Body of pancreas (tissue), 4 donors: ENCODE data around the gene TMEM184B. TPM values are rescaled to one million over a fixed set of nuclear protein-coding genes. Genes with fewer than 3 reads are reported as not detected.

Experiments used
- ATAC-seq: fragments of 150-250 bp; one replicate; pipeline ENCODE4 v1.9.1; 2016
- DNase-seq, 4 donors: peaks; one replicate each; pipeline ENCODE4 v3.0.0-alpha.2; 2019
- H3K27ac ChIP-seq, 4 donors: fragments of 200-600 bp; sonication (generic); 1 replicate in 3 of 4; 2 replicates in 1 of 4; pipeline versions ENCODE4 v1.5.1 to v1.6.1; 2016 to 2019; ENCODE audit warnings: mild to moderate bottlenecking in 1 of 4, mixed read lengths in 1 of 4, moderate library complexity in 1 of 4
- H3K27me3 ChIP-seq, 2 donors: fragments of 200-600 bp; sonication (generic); one replicate each; pipeline ENCODE4 v1.6.0; 2016; ENCODE audit warnings: mild to moderate bottlenecking in 1 of 2
- H3K36me3 ChIP-seq, 2 donors: fragments of 200-600 bp; sonication (generic); replicated peaks in 1 of 2; 2 replicates each; pipeline ENCODE4 v1.5.1; 2016; ENCODE audit warnings: low read depth in 2 of 2; ENCODE audit not compliant: insufficient read depth in 1 of 2
- H3K4me1 ChIP-seq: fragments of 200-600 bp; sonication (generic); one replicate; pipeline ENCODE4 v1.6.0; 2016
- H3K4me3 ChIP-seq, 2 donors: fragments of 200-600 bp; sonication (generic); 1 replicate in 1 of 2; 2 replicates in 1 of 2; pipeline ENCODE4 v1.5.1; 2016 to 2019
- H3K9me3 ChIP-seq, 3 donors: fragments of 200-600 bp; sonication (generic); 1 replicate in 2 of 3; 2 replicates in 1 of 3; pipeline ENCODE4 v1.5.1; 2016
- POLR2A ChIP-seq, 3 donors: fragments of 450-650 bp; IDR thresholded peaks; one replicate each; pipeline ENCODE4 v1.6.1; 2016; ENCODE audit warnings: antibody characterized with exemption in 3 of 3, mild to moderate bottlenecking in 2 of 3
- WGBS, 2 donors: methylation state at CpG; one replicate each; pipeline ENCODE4 v1.1.5; 2017; 5-methylcytosine and 5-hydroxymethylcytosine counted together
- intact Hi-C: fragments of 100-400 bp; cut with DNase I; formaldehyde crosslinking; loops from one replicate; pipeline ENCODE4 v1.15.1; 2023
- total RNA-seq, 2 donors: library from RNA; depleted of rRNA; stranded (reverse); fragments of >200 nt; gene quantifications; one replicate each; pipeline ENCODE4 v1.1.0, GENCODE V29; 2016
- TF ChIP-seq, protein P1 (sequence below), 7 experiments: fragments of 450-650 bp in 4 of 7; fragments of 200-600 bp in 3 of 7; sonication (generic) in 3 of 7; IDR thresholded peaks; one replicate each; pipeline ENCODE4 v1.5.1; 2016 to 2019; ENCODE audit warnings: antibody characterized with exemption in 7 of 7

The TMEM184B gene
- total RNA-seq, 2 donors from 2014 or later, result 28.7 to 31.4 TPM

DNA sequence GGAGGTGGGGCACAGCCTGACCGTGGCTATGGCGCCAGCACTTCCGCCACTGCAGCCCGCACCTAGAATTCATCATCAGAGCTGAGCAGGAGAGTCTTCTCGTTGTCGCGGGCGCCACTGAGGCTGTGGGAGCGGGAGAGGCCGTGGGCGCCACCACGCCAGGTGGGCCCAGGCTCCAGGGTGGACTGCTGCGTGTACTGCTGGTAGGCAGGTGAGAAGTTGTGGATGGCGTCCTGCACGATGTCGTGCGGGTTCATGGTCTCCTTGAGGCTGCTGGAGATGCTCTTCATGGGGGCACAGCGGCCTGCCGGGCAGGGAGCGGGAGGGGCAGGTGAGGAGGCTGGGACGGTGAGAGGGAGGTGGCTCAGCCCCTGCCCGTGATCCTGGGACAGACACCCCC lies 51.4 kb downstream of the TMEM184B start:
- 91 to 98% methylated on average over 9 to 20 of the region's 22 CpGs for WGBS, 2 donors
- ATAC-seq (no peak), DNase-seq (no peak)
- no peak for TF ChIP-seq POLR2A (IDR thresholded peaks at IDR 0.05)
- TF ChIP-seq, protein P1, sequence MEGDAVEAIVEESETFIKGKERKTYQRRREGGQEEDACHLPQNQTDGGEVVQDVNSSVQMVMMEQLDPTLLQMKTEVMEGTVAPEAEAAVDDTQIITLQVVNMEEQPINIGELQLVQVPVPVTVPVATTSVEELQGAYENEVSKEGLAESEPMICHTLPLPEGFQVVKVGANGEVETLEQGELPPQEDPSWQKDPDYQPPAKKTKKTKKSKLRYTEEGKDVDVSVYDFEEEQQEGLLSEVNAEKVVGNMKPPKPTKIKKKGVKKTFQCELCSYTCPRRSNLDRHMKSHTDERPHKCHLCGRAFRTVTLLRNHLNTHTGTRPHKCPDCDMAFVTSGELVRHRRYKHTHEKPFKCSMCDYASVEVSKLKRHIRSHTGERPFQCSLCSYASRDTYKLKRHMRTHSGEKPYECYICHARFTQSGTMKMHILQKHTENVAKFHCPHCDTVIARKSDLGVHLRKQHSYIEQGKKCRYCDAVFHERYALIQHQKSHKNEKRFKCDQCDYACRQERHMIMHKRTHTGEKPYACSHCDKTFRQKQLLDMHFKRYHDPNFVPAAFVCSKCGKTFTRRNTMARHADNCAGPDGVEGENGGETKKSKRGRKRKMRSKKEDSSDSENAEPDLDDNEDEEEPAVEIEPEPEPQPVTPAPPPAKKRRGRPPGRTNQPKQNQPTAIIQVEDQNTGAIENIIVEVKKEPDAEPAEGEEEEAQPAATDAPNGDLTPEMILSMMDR (IDR thresholded peaks at IDR 0.05), result no peak
- Histone ChIP-seq H3K9me3 (no peaks in the 10 kb centered on the region), H3K27ac (peak overlapping the region in 1 of 4 donors; percentile 24), H3K4me3 (no peak overlapping the region), H3K27me3 (no peaks in the 10 kb centered on the region), H3K4me1 (peaks cover 16% of the 10 kb centered on the region), H3K36me3 (peaks cover 3 to 7% of the 10 kb centered on the region in 2 donors)
- intact Hi-C loops, result no loop called here

DNA sequence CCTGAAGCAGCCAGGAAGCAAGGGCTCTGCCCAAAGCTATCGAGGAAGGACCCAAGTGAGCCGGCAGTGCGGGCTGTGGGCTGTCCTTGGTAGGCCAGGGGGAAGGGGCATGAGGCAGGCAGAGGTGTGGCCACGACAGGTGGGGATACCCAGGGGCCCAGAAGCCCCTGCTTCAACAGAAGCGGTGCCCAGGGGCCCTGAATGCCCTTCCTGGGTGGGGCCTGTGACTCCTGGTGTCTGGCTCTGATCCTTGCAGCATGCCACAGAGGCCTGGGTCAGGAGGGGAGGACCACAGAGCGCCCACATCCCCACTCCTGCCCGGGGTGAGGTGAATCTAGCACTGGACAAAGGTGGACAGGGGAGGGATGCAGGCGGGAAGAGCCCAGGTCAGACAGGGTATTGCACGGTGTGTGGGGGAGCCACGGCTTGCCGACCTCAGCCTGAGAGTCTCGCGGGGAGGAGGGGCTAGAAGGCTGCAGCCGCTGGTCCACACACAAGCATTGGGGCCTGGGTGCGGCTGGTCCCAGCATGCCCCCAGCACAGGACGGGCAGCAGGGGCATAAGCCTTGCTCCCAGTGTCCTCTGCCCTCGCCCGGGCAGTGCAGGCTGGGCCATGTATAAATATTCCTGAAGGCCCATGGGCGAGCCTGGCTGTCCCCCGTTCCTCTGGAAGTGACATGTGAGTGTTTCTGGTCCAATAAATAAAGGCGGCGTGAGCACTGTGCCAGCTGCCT lies 52.0 kb downstream of the TMEM184B start:
- 87 to 91% methylated on average over 15 to 19 of the region's 22 CpGs for whole genome bisulfite sequencing, 2 donors
- Histone ChIP-seq H3K36me3 (peaks cover 3 to 7% of the 10 kb centered on the region in 2 donors), H3K27ac (peak overlapping the region in 2 of 4 donors; percentile 84 to 88), H3K9me3 (no peaks in the 10 kb centered on the region), H3K4me1 (peaks cover 16% of the 10 kb centered on the region), H3K4me3 (no peak overlapping the region), H3K27me3 (no peaks in the 10 kb centered on the region)
- DNase-seq (no peak), ATAC-seq (no peak)
- intact Hi-C loops, result no loop called here
- TF ChIP-seq, protein P1 (IDR thresholded peaks at IDR 0.05), result no peak
- TF ChIP-seq POLR2A (IDR thresholded peaks at IDR 0.05), result no peak

DNA sequence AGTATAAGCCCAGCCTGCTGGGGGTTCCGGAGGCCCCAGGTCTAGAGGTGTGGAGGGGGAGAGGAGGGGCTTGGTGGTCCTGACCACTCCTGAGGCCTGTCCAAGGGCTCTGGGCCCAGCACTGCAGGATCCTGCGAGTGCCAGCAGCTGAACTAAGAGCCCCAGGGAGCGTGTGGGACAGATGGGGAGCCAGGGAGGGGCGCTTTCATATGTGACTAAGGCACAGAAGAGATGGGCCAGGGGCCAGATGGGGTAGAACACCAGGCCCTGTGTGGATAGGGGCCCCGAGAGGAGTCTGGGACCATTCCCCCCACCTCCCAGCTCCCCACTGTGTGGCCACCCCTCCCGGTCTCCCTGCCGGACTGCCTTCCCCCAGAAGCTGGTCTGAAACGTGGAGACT lies 52.6 kb downstream of the TMEM184B start:
- 88 to 89% methylated on average over 7 to 8 of the region's 8 CpGs for WGBS, 2 donors
- no peak for ATAC-seq
- no peaks in the 10 kb centered on the region for H3K27me3 ChIP-seq
- no peaks in the 10 kb centered on the region for H3K9me3 ChIP-seq
- H3K4me3 ChIP-seq, result no peak overlapping the region
- DNase-seq, result no peak
- H3K4me1 ChIP-seq, result peaks cover 16% of the 10 kb centered on the region
- no peak for TF ChIP-seq POLR2A (IDR thresholded peaks at IDR 0.05)
- TF ChIP-seq, protein P1 (IDR thresholded peaks at IDR 0.05), result no peak
- H3K27ac ChIP-seq, result peak overlapping the region in 3 of 4 donors; percentile 66 to 88 (median 84)
- H3K36me3 ChIP-seq, result peaks cover 1 to 7% of the 10 kb centered on the region in 2 donors
- intact Hi-C loops, result no loop called here

DNA sequence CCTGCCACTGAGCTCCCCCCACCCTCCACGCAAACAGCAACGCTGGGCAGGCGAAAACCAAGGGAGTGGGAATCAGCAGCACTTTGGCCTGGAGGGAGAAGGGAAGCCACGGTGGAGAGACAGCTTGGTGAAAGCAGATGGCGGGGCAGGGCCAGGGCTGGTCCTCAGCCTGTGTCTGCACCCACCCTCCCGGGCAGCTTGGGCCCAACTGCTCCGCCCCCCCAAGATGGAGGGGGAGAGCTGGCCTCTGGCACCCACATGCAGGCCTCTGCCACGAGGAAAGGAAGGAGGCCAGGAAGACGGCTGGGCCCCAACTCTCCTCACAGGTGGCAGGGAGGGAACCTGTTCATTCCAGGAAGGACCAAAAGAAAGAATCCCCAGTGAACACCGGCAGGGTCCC lies 53.2 kb downstream of the TMEM184B start:
- Histone ChIP-seq H3K4me1 (peaks cover 20% of the 10 kb centered on the region), H3K9me3 (no peaks in the 10 kb centered on the region), H3K27me3 (no peaks in the 10 kb centered on the region), H3K36me3 (peaks cover 0 to 2% of the 10 kb centered on the region in 2 donors), H3K27ac (peak overlapping the region; percentile 21 to 88 (median 75)), H3K4me3 (no peak overlapping the region)
- ATAC-seq (no peak), DNase-seq (no peak)
- intact Hi-C loops, result no loop called here
- TF ChIP-seq, protein P1 (IDR thresholded peaks at IDR 0.05), result no peak
- no peak for TF ChIP-seq POLR2A (IDR thresholded peaks at IDR 0.05)
- whole genome bisulfite sequencing, 2 donors, result 76 to 84% methylated on average over 8 to 10 of the region's 10 CpGs
